OCI-LY3 (cell line): ENCODE measurements around the gene HSPBP1.

Experiments used
- H2AFZ ChIP-seq: fragments of 200-600, 300-600 bp; shearing (Covaris generic); 2 replicates; pipeline ENCODE4 v1.6.0; 2014; ENCODE audit warnings: antibody characterized with exemption, low read depth, low read length
- H3K27ac ChIP-seq: fragments of 200-600, 300-600 bp; sonication (generic); 2 replicates; pipeline ENCODE4 v1.5.1; 2014; ENCODE audit warnings: mild to moderate bottlenecking, low read length, moderate library complexity, mixed read lengths
- H3K27me3 ChIP-seq: fragments of 200-600, 300-600 bp; sonication (generic); 2 replicates; pipeline ENCODE4 v1.6.1; 2014; ENCODE audit warnings: low read depth, low read length, mixed read lengths
- H3K36me3 ChIP-seq: fragments of 200-600, 300-600 bp; sonication (generic); replicated peaks from 2 replicates; pipeline ENCODE3; 2014; ENCODE audit warnings: low read depth, low read length, mixed read lengths
- H3K4me1 ChIP-seq: fragments of 300-600, 200-600 bp; sonication (generic); 2 replicates; pipeline ENCODE4 v1.6.1; 2014; ENCODE audit warnings: low read length, mixed read lengths
- H3K4me2 ChIP-seq: fragments of 200-600, 300-600 bp; sonication (generic); 2 replicates; pipeline ENCODE4 v1.6.1; 2014; ENCODE audit warnings: low read length, mixed read lengths
- H3K4me3 ChIP-seq: fragments of 300-600, 200-600 bp; sonication (generic); 2 replicates; pipeline ENCODE4 v1.5.1; 2014; ENCODE audit warnings: antibody characterized with exemption, mild to moderate bottlenecking, low read length, moderate library complexity
- H3K79me2 ChIP-seq: fragments of 300-600, 200-600 bp; shearing (Covaris generic); 2 replicates; pipeline ENCODE4 v1.6.1; 2014; ENCODE audit warnings: mild to moderate bottlenecking, low read length, mixed read lengths
- H3K9ac ChIP-seq: fragments of 300-600, 200-600 bp; shearing (Covaris generic); 2 replicates; pipeline ENCODE4 v1.6.0; 2014; ENCODE audit warnings: mild to moderate bottlenecking, low read length, moderate library complexity
- H3K9me3 ChIP-seq: fragments of 200-600, 300-600 bp; shearing (Covaris generic); 2 replicates; pipeline ENCODE4 v1.6.1; 2014; ENCODE audit warnings: low read length, mixed read lengths; ENCODE audit not compliant: insufficient read depth
- H4K20me1 ChIP-seq: fragments of 200-600, 300-600 bp; sonication (generic); 2 replicates; pipeline ENCODE4 v1.6.1; 2016; ENCODE audit warnings: low read length, mixed read lengths; ENCODE audit not compliant: insufficient read depth
- CTCF ChIP-seq: fragments of 200-600, 300-600 bp; sonication (generic); IDR thresholded peaks from 2 replicates; pipeline ENCODE4 v1.5.1; 2014; ENCODE audit warnings: antibody characterized with exemption, low read length, low read depth
- EZH2phosphoT487 ChIP-seq: fragments of 200-600 bp; shearing (Covaris generic); IDR thresholded peaks from 2 replicates; pipeline ENCODE4 v1.6.1; 2018; ENCODE audit warnings: antibody characterized with exemption, mixed run types, low read depth

Gene HSPBP1

GRCh38 chr19:55311797-55312196 is 31.9 kb upstream of the HSPBP1 start:
- Histone ChIP-seq H4K20me1 (no peaks in the 10 kb centered on the region), H2AFZ (no peak overlapping the region), H3K4me3 (no peak overlapping the region), H3K27me3 (no peaks in the 10 kb centered on the region), H3K27ac (no peak overlapping the region), H3K9me3 (no peaks in the 10 kb centered on the region), H3K4me1 (no peaks in the 10 kb centered on the region), H3K9ac (no peak overlapping the region), H3K79me2 (no peaks in the 10 kb centered on the region), H3K36me3 (no peaks in the 10 kb centered on the region), H3K4me2 (no peak overlapping the region)
- TF ChIP-seq CTCF (no peak), EZH2phosphoT487 (no peak)

- Histone ChIP-seq H3K4me1 (no peaks in the 10 kb centered on the region), H3K4me3 (no peak overlapping the region), H3K4me2 (no peak overlapping the region), H3K9me3 (no peaks in the 10 kb centered on the region), H3K9ac (no peak overlapping the region), H3K27me3 (no peaks in the 10 kb centered on the region), H3K36me3 (no peaks in the 10 kb centered on the region), H3K27ac (no peak overlapping the region), H4K20me1 (no peaks in the 10 kb centered on the region), H2AFZ (no peak overlapping the region), H3K79me2 (no peaks in the 10 kb centered on the region)
- no peak for TF ChIP-seq CTCF
- no peak for TF ChIP-seq EZH2phosphoT487
Measured at GRCh38 chr19:55311397-55311796, 31.5 kb upstream of the HSPBP1 start.

GRCh38 chr19:55310498-55310897 is 30.6 kb upstream of the HSPBP1 start:
- Histone ChIP-seq H3K9ac (no peak overlapping the region), H3K27me3 (no peaks in the 10 kb centered on the region), H3K27ac (no peak overlapping the region), H4K20me1 (no peaks in the 10 kb centered on the region), H3K79me2 (no peaks in the 10 kb centered on the region), H2AFZ (no peak overlapping the region), H3K4me2 (no peak overlapping the region), H3K9me3 (no peaks in the 10 kb centered on the region), H3K36me3 (no peaks in the 10 kb centered on the region), H3K4me3 (no peak overlapping the region), H3K4me1 (no peaks in the 10 kb centered on the region)
- TF ChIP-seq CTCF, result no peak
- TF ChIP-seq EZH2phosphoT487, result no peak

GRCh38 chr19:55309448-55309847 is 29.5 kb upstream of the HSPBP1 start:
- no peaks in the 10 kb centered on the region for H3K9me3 ChIP-seq
- no peaks in the 10 kb centered on the region for H3K36me3 ChIP-seq
- no peak overlapping the region for H3K9ac ChIP-seq
- H3K4me2 ChIP-seq, result no peak overlapping the region
- H3K4me1 ChIP-seq, result no peaks in the 10 kb centered on the region
- no peak overlapping the region for H2AFZ ChIP-seq
- no peaks in the 10 kb centered on the region for H4K20me1 ChIP-seq
- no peak for TF ChIP-seq CTCF
- TF ChIP-seq EZH2phosphoT487, result no peak
- H3K27me3 ChIP-seq, result no peaks in the 10 kb centered on the region
- no peaks in the 10 kb centered on the region for H3K79me2 ChIP-seq
- no peak overlapping the region for H3K27ac ChIP-seq
- H3K4me3 ChIP-seq, result no peak overlapping the region
